ENCODE results near the gene EFCAB8. TPM values are rescaled to one million over a fixed set of nuclear protein-coding genes. Genes with fewer than 3 reads are reported as not detected.

EFCAB8 gene
- total RNA-seq, 1 donor = 1.3 TPM

- DNase-seq (ENCODE audit: low read depth) = no peak
These were observed 148.9 kb downstream of the EFCAB8 start, which contains the start of gene BPIFB2 for GRCh38 chr20:33007376-33008335. Gene BPIFB2 (plus strand): TSS chr20:33007704. CDS start chr20:33008575, 871 bp downstream.

DNA sequence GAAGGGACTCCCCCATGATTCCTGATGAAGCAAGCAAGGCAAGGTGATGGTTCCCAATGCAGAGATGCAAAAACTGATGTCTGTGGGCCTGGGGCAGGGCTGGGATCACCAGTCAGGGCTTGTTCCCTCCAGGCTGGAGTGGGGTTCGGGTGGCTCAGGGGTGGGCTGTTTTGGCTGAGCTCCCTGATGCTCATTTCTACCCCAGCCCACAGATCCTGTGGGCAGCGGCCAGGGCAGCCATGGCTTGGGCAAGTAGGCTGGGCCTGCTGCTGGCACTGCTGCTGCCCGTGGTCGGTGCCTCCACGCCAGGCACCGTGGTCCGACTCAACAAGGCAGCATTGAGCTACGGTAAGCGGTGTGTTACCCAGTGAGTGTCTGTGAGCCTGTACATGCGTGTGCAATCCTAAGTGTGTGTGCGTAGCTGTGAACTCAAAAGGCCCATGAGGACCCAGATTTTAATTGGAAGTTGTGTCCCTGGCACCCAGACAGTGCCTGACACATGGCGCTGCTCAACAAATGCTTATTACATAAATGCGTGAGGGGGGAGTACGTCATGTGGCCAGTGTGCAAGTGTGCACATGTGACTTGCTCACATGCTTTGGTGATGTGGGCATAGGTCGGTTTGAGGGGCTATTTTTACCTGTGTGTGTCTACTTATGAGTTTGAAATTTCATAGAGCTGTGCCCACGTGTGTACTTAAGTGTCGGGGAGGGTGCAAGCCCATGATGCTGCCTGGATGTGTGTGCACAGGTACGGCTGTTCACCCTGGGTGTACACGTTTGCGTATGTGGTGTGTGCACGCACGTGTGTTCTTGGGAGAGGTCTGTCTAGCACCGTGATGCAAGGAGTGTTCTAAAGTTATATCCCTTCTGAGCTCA, 149.9 kb downstream of the EFCAB8 start:
- DNase-seq (ENCODE audit: low read depth) = no peak
- H3K4me3 ChIP-seq (ENCODE audit: low read depth, low read length) = no peak overlapping the region
- TF ChIP-seq, protein P1, sequence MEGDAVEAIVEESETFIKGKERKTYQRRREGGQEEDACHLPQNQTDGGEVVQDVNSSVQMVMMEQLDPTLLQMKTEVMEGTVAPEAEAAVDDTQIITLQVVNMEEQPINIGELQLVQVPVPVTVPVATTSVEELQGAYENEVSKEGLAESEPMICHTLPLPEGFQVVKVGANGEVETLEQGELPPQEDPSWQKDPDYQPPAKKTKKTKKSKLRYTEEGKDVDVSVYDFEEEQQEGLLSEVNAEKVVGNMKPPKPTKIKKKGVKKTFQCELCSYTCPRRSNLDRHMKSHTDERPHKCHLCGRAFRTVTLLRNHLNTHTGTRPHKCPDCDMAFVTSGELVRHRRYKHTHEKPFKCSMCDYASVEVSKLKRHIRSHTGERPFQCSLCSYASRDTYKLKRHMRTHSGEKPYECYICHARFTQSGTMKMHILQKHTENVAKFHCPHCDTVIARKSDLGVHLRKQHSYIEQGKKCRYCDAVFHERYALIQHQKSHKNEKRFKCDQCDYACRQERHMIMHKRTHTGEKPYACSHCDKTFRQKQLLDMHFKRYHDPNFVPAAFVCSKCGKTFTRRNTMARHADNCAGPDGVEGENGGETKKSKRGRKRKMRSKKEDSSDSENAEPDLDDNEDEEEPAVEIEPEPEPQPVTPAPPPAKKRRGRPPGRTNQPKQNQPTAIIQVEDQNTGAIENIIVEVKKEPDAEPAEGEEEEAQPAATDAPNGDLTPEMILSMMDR (IDR thresholded peaks at IDR 0.05; ENCODE audit: insufficient read depth, low read depth, low read length) = no peak

More at GRCh38 chr20:33007376-33008335, 148.9 kb downstream of the EFCAB8 start, which contains the start of gene BPIFB2:
- no peak within 1 kb of the TSS for H3K4me3 ChIP-seq (ENCODE audit: low read depth, low read length)
- TF ChIP-seq, protein P1 (IDR thresholded peaks at IDR 0.05; ENCODE audit: insufficient read depth, low read depth, low read length) = no peak

- no peak for DNase-seq (ENCODE audit: low read depth)
- TF ChIP-seq, protein P1 (IDR thresholded peaks at IDR 0.05; ENCODE audit: insufficient read depth, low read depth, low read length) = no peak
- no peak overlapping the region for H3K4me3 ChIP-seq (ENCODE audit: low read depth, low read length)
These were observed 150.8 kb downstream of the EFCAB8 start for GRCh38 chr20:33009214-33010132.

GRCh38 chr20:33010133-33010504, 151.4 kb downstream of the EFCAB8 start:
- TF ChIP-seq, protein P1 (IDR thresholded peaks at IDR 0.05; ENCODE audit: insufficient read depth, low read depth, low read length) = no peak
- DNase-seq (ENCODE audit: low read depth) = no peak
- no peak overlapping the region for H3K4me3 ChIP-seq (ENCODE audit: low read depth, low read length)

- no peak for DNase-seq (ENCODE audit: low read depth)
- TF ChIP-seq, protein P1 (IDR thresholded peaks at IDR 0.05; ENCODE audit: insufficient read depth, low read depth, low read length) = no peak
- H3K4me3 ChIP-seq (ENCODE audit: low read depth, low read length) = no peak overlapping the region
These were observed 152.1 kb downstream of the EFCAB8 start for GRCh38 chr20:33010674-33011449.

Other genes starting within 250 kb of the EFCAB8 start
- gene C20orf203, start 185.0 kb upstream of the EFCAB8 start, total RNA-seq = not detected in 2 replicates
- 45.8 and 56.7 TPM in 2 replicates for gene COMMD7, start 115.5 kb upstream of the EFCAB8 start, total RNA-seq
- gene DNMT3B, start 96.5 kb upstream of the EFCAB8 start, total RNA-seq = 3.2 and 3.5 TPM in 2 replicates
- gene MAPRE1, start 39.0 kb upstream of the EFCAB8 start, total RNA-seq = 94.1 and 133 TPM in 2 replicates
- gene SUN5, start 145.5 kb downstream of the EFCAB8 start, total RNA-seq = not detected in 2 replicates
- gene BPIFB2, start 148.8 kb downstream of the EFCAB8 start, total RNA-seq = not detected in 2 replicates
- gene BPIFB6, start 172.7 kb downstream of the EFCAB8 start, total RNA-seq = not detected in 2 replicates
- not detected in 2 replicates for gene BPIFB3, start 195.0 kb downstream of the EFCAB8 start, total RNA-seq
- gene BPIFB4, start 220.7 kb downstream of the EFCAB8 start, total RNA-seq = not detected in 2 replicates

Data from fibroblast of villous mesenchyme (primary cell).